Keratinocyte (primary cell): ENCODE data around the gene TMEM245. TPM values are rescaled to one million over a fixed set of nuclear protein-coding genes. Genes with fewer than 3 reads are reported as not detected.
"Not testable (repeated sequence)": the region's sequence is repeated elsewhere in the genome, so short reads cannot be mapped to it uniquely, and the experiment has no call there.

Experiments
- DNase-seq: peaks from one replicate; pipeline ENCODE4 v3.0.0-alpha.2; 2011; ENCODE audit warnings: low read depth, missing footprints, low spot score
- FAIRE-seq: peaks from 2 replicates; lab custom pipeline; 2011; peaks lifted over from hg19 to GRCh38; lab: Jason Lieb, UNC
- H2AFZ ChIP-seq: 2 replicates; pipeline ENCODE4 v1.6.0; 2012; ENCODE audit warnings: low read length, control low read depth, inconsistent platforms; ENCODE audit not compliant: control insufficient read depth
- H3K27ac ChIP-seq: 2 replicates; pipeline ENCODE4 v1.5.1; 2011; ENCODE audit warnings: low read length; ENCODE audit not compliant: control insufficient read depth, insufficient read depth
- H3K27me3 ChIP-seq: 3 replicates; pipeline ENCODE4 v1.6.0; 2011; ENCODE audit warnings: low read length; ENCODE audit not compliant: control insufficient read depth, insufficient read depth; ENCODE audit errors: extremely low read depth
- H3K36me3 ChIP-seq, 2 experiments: 2 replicates in 1 of 2; 3 replicates in 1 of 2; pipeline ENCODE4 v1.5.1; 2011; ENCODE audit warnings: low read length in 2 of 2, mild to moderate bottlenecking in 1 of 2; ENCODE audit not compliant: control insufficient read depth in 2 of 2, insufficient read depth in 2 of 2; ENCODE audit errors: extremely low read depth in 1 of 2
- H3K4me1 ChIP-seq: 3 replicates; pipeline ENCODE4 v1.5.1; 2011; ENCODE audit warnings: low read length; ENCODE audit not compliant: control insufficient read depth, insufficient read depth; ENCODE audit errors: extremely low read depth
- H3K4me2 ChIP-seq: 3 replicates; pipeline ENCODE4 v1.6.0; 2011; ENCODE audit warnings: low read depth, low read length; ENCODE audit not compliant: control insufficient read depth, insufficient read depth; ENCODE audit errors: extremely low read depth
- H3K4me3 ChIP-seq, 3 experiments: fragments of 200-600 bp in 1 of 3; sonication (generic) in 1 of 3; 2 replicates in 2 of 3; 3 replicates in 1 of 3; pipeline ENCODE4 v1.5.1; 2011 to 2016; ENCODE audit warnings: low read length in 3 of 3, mild to moderate bottlenecking in 3 of 3, control low read depth in 2 of 3, inconsistent platforms in 1 of 3, low read depth in 1 of 3, mixed read lengths in 1 of 3, mixed run types in 1 of 3, moderate library complexity in 1 of 3; ENCODE audit not compliant: control insufficient read depth in 2 of 3, insufficient read depth in 2 of 3; ENCODE audit errors: extremely low read depth in 1 of 3
- H3K79me2 ChIP-seq: 2 replicates; pipeline ENCODE4 v1.6.0; 2012; ENCODE audit warnings: low read length; ENCODE audit not compliant: control insufficient read depth, insufficient read depth
- H3K9ac ChIP-seq: 3 replicates; pipeline ENCODE4 v1.6.0; 2011; ENCODE audit warnings: low read length; ENCODE audit not compliant: control insufficient read depth, insufficient read depth; ENCODE audit errors: extremely low read depth
- H3K9me1 ChIP-seq: 3 replicates; pipeline ENCODE4 v1.6.0; 2011; ENCODE audit warnings: low read length; ENCODE audit not compliant: control insufficient read depth, insufficient read depth; ENCODE audit errors: extremely low read depth
- H3K9me3 ChIP-seq: 2 replicates; pipeline ENCODE4 v1.5.1; 2012; ENCODE audit warnings: low read depth, low read length; ENCODE audit not compliant: control insufficient read depth
- H4K20me1 ChIP-seq: 3 replicates; pipeline ENCODE4 v1.6.0; 2011; ENCODE audit warnings: low read length; ENCODE audit not compliant: control insufficient read depth, insufficient read depth; ENCODE audit errors: extremely low read depth
- EZH2 ChIP-seq: IDR thresholded peaks from one replicate; pipeline ENCODE4 v1.6.1; 2012; ENCODE audit warnings: inconsistent platforms, mild to moderate bottlenecking, low read length, moderate library complexity
- dilution Hi-C: fragments of 300-500 bp; cut with MboI; formaldehyde crosslinking; loops from one replicate; pipeline ENCODE4 v1.7.0; 2020; ENCODE audit warnings: low sequenced_read_pairs; ENCODE audit not compliant: extremely low pct_ligation_motif_present
- polyA plus RNA-seq, 5 experiments: library from polyadenylated mRNA; depleted of rRNA in 3 of 5; stranded (reverse) in 3 of 5; stranded (forward) in 1 of 5; unstranded in 1 of 5; fragments of >200 nt; gene quantifications; 1 replicate in 1 of 5; 2 replicates in 3 of 5; 3 replicates in 1 of 5; pipeline versions ENCODE4 v1.2.1 to v1.2.3, GENCODE V29; 2011 to 2012; ENCODE audit warnings: missing spikeins in 2 of 5, low read depth in 1 of 5, low replicate concordance in 1 of 5
- TF ChIP-seq, protein P1 (sequence below), 3 experiments: IDR thresholded peaks in 1 of 3; conservative IDR thresholded peaks in 1 of 3; optimal IDR thresholded peaks in 1 of 3; 2 replicates in 2 of 3; 3 replicates in 1 of 3; pipeline versions ENCODE3 to v1.5.1; 2011; ENCODE audit warnings: low read length in 3 of 3, mild to moderate bottlenecking in 3 of 3, moderate library complexity in 2 of 3, control low read depth in 1 of 3, inconsistent platforms in 1 of 3; ENCODE audit not compliant: insufficient read depth in 2 of 3; ENCODE audit errors: extremely low read depth in 1 of 3

The TMEM245 gene
- polyA plus RNA-seq, 1 donor (not counting 4 experiments of a cell fraction or from before 2014, with no cell fraction given) = 40.0 TPM

DNA sequence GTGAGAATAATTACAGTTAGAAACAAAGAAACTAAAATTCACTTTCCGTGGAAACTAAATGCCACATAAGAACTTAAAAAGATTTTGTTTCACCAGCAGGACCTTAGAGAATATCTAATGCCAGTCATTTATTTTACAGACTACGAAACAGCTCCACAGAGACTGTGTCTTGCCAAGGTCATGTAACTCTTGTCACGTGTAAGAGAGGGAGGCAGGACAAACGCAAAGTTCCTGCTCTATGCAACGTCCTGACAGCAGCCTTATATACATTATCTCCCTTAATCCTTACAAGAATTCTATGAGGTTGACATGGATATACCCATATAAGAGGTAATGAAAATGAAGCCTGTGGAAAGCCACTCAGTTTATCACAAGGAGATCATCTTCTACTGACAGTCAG is 145.9 kb downstream of the TMEM245 start:
- H3K4me2 ChIP-seq = no peak overlapping the region
- no peaks in the 10 kb centered on the region for H3K4me1 ChIP-seq
- DNase-seq = no peak
- H3K9ac ChIP-seq = no peak overlapping the region
- FAIRE-seq = no peak
- H3K4me3 ChIP-seq = no peak overlapping the region
- dilution Hi-C loops = no loop called here
- no peaks in the 10 kb centered on the region for H3K79me2 ChIP-seq
- H3K36me3 ChIP-seq = peaks cover 12 to 22% of the 10 kb centered on the region in 2 experiments
- no peaks in the 10 kb centered on the region for H4K20me1 ChIP-seq
- H3K9me1 ChIP-seq = no peaks in the 10 kb centered on the region
- no peaks in the 10 kb centered on the region for H3K9me3 ChIP-seq
- no peak overlapping the region for H3K27ac ChIP-seq
- H2AFZ ChIP-seq = no peak overlapping the region
- no peak for TF ChIP-seq EZH2
- H3K27me3 ChIP-seq = no peaks in the 10 kb centered on the region

- Histone ChIP-seq H3K4me2 (no peak overlapping the region), H3K79me2 (no peaks in the 10 kb centered on the region), H3K9me1 (no peaks in the 10 kb centered on the region), H2AFZ (no peak overlapping the region), H4K20me1 (no peaks in the 10 kb centered on the region), H3K36me3 (peaks cover 14 to 19% of the 10 kb centered on the region in 2 experiments), H3K4me1 (no peaks in the 10 kb centered on the region), H3K27ac (no peak overlapping the region), H3K9ac (no peak overlapping the region), H3K9me3 (no peaks in the 10 kb centered on the region), H3K27me3 (no peaks in the 10 kb centered on the region), H3K4me3 (no peak overlapping the region)
- FAIRE-seq (no peak), DNase-seq (no peak)
- dilution Hi-C loops = no loop called here
- TF ChIP-seq, protein P1, sequence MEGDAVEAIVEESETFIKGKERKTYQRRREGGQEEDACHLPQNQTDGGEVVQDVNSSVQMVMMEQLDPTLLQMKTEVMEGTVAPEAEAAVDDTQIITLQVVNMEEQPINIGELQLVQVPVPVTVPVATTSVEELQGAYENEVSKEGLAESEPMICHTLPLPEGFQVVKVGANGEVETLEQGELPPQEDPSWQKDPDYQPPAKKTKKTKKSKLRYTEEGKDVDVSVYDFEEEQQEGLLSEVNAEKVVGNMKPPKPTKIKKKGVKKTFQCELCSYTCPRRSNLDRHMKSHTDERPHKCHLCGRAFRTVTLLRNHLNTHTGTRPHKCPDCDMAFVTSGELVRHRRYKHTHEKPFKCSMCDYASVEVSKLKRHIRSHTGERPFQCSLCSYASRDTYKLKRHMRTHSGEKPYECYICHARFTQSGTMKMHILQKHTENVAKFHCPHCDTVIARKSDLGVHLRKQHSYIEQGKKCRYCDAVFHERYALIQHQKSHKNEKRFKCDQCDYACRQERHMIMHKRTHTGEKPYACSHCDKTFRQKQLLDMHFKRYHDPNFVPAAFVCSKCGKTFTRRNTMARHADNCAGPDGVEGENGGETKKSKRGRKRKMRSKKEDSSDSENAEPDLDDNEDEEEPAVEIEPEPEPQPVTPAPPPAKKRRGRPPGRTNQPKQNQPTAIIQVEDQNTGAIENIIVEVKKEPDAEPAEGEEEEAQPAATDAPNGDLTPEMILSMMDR (optimal IDR thresholded peaks at IDR 0.05 in 1 of 3, IDR thresholded peaks at IDR 0.05 in 1 of 3, conservative IDR thresholded peaks at IDR 0.05 in 1 of 3; ENCODE audit: extremely low read depth in 1 of 3, insufficient read depth in 2 of 3, low read length in 3 of 3) = no peak
- no peak for TF ChIP-seq EZH2
These were observed 147.0 kb downstream of the TMEM245 start for GRCh38 chr9:108972626-108973209.

DNA sequence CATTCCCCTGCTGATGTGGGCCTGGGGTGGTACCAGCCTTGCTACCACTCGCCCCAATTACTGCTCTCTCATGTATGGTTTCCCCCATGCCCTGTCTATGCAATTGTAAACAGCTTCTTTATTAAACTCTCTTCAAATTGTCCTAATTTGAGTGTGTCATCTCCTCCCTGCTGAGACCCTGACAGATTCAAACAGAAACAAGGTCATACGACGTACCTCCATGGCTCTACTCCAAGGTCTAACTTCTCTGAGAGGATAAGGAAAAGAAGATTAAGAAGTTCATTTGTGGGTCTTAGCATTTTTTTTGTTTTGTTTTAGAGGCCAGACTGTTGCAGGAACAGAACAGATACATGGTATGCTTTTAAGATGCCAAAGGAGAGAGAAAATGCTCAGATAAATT is 147.6 kb downstream of the TMEM245 start:
- H3K36me3 ChIP-seq = peaks cover 14 to 19% of the 10 kb centered on the region in 2 experiments
- DNase-seq (no peak), FAIRE-seq (no peak)
- H3K4me1 ChIP-seq = no peaks in the 10 kb centered on the region
- no peak overlapping the region for H3K4me3 ChIP-seq
- H3K27ac ChIP-seq = no peak overlapping the region
- H3K9ac ChIP-seq = no peak overlapping the region
- H3K9me1 ChIP-seq = no peaks in the 10 kb centered on the region
- H3K9me3 ChIP-seq = no peaks in the 10 kb centered on the region
- H3K79me2 ChIP-seq = no peaks in the 10 kb centered on the region
- no peak overlapping the region for H2AFZ ChIP-seq
- H3K4me2 ChIP-seq = no peak overlapping the region
- H3K27me3 ChIP-seq = no peaks in the 10 kb centered on the region
- dilution Hi-C loops = no loop called here
- no peak for TF ChIP-seq EZH2
- TF ChIP-seq, protein P1 (optimal IDR thresholded peaks at IDR 0.05 in 1 of 3, IDR thresholded peaks at IDR 0.05 in 1 of 3, conservative IDR thresholded peaks at IDR 0.05 in 1 of 3; ENCODE audit: extremely low read depth in 1 of 3, insufficient read depth in 2 of 3, low read length in 3 of 3) = no peak
- no peaks in the 10 kb centered on the region for H4K20me1 ChIP-seq

DNA sequence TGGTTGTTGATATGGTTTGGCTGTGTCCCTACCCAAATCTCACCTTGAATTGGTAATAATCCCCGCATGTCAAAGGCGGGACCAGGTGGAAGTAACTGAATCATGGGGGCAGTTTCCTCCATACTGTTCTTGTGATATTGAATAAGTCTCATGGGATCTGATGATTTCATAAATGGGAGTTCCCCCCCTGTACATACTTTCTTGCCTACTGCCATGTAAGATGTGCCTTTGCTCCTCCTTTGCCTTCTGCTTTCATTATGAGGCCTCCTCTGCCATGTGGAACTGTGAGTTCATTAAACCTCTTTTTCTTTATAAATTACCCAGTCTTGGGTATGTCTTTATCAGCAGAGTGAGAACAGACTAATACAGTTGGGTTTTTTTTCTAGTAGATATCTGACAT is 148.4 kb downstream of the TMEM245 start:
- H3K4me2 ChIP-seq, H3K4me1 ChIP-seq, H3K27me3 ChIP-seq, H3K27ac ChIP-seq, H3K79me2 ChIP-seq, H3K4me3 ChIP-seq, H4K20me1 ChIP-seq, H3K9ac ChIP-seq, DNase-seq, H2AFZ ChIP-seq, FAIRE-seq, H3K9me1 ChIP-seq, H3K9me3 ChIP-seq, dilution Hi-C loops: not testable (repeated sequence)
- H3K36me3 ChIP-seq = peaks cover 11 to 15% of the 10 kb centered on the region in 2 experiments
